Measurements from ENCODE around the gene INF2.

INF2 gene

DNA sequence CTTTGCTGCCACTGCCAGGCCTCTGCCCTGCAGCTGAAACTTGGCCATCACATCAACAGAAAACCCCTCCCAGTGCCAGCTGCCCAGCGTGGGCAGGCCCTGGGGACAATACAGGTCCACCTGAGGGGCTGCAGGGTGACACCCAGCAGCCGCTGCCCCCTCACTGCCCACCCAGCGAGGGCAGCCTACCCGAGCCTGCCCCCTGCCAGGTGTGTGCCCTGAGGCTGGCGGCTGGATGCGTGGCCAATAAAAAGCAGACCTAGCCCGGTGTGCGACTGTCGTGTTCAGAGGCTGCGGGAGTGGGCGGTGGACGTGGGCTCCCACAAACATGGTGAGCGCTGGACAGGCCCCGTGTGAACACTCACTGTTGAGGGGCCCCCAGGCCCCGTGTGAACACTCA, 29.9 kb downstream of the INF2 start:
- TF ChIP-seq, protein P1, sequence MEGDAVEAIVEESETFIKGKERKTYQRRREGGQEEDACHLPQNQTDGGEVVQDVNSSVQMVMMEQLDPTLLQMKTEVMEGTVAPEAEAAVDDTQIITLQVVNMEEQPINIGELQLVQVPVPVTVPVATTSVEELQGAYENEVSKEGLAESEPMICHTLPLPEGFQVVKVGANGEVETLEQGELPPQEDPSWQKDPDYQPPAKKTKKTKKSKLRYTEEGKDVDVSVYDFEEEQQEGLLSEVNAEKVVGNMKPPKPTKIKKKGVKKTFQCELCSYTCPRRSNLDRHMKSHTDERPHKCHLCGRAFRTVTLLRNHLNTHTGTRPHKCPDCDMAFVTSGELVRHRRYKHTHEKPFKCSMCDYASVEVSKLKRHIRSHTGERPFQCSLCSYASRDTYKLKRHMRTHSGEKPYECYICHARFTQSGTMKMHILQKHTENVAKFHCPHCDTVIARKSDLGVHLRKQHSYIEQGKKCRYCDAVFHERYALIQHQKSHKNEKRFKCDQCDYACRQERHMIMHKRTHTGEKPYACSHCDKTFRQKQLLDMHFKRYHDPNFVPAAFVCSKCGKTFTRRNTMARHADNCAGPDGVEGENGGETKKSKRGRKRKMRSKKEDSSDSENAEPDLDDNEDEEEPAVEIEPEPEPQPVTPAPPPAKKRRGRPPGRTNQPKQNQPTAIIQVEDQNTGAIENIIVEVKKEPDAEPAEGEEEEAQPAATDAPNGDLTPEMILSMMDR (conservative IDR thresholded peaks at IDR 0.05; ENCODE audit: low read depth, low read length) = no peak
- no peak overlapping the region for H3K4me3 ChIP-seq (ENCODE audit: low read length)
- no peak for DNase-seq (ENCODE audit: low read depth)

DNA sequence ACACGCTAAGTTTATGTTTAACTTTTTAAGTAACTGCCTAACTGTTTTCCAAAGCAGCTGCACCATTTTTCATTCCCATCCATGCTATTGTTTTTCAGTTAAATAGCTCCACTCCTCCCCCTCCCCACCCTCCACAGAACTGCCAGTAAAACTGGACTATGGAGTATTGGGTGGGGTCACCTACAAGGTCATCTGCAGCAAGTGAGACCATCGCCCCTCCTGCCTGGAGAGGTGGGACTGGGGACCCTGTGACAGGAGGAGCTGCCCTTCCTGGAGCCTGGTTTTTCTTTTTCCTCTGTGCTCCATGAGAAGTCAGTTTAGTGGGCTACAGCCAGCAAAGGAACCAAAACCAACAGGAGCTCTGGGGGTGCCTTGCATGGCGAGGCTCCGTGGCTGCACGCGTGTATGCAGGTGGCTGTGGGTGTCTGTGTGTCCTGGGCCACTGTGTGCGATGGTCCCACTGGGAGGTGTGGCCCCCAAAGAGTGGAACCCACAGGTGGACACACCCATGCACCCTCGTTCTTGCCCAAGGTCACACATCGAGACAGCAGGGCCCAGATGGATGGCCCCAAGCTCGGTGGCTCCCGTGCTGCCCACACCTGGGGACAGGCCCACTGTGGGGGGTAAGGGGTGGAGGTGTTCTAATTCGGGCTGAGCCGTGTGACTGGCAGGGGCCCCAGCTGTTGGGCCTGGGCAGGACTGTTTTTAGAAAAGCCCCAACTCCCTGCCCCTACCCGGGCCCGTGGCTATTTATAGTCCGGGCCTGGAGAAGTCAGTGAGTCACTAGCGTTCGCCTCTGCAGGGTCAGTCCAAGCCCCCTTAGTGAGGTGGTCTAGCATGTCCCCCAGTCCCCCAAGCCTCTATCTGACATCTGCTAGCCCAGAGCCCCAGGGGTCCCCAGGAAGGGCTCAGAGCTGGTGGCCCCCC, 32.4 kb downstream of the INF2 start:
- H3K4me3 ChIP-seq (ENCODE audit: low read length) = no peak overlapping the region
- TF ChIP-seq, protein P1 (conservative IDR thresholded peaks at IDR 0.05; ENCODE audit: low read depth, low read length) = no peak
- no peak for DNase-seq (ENCODE audit: low read depth)

DNA sequence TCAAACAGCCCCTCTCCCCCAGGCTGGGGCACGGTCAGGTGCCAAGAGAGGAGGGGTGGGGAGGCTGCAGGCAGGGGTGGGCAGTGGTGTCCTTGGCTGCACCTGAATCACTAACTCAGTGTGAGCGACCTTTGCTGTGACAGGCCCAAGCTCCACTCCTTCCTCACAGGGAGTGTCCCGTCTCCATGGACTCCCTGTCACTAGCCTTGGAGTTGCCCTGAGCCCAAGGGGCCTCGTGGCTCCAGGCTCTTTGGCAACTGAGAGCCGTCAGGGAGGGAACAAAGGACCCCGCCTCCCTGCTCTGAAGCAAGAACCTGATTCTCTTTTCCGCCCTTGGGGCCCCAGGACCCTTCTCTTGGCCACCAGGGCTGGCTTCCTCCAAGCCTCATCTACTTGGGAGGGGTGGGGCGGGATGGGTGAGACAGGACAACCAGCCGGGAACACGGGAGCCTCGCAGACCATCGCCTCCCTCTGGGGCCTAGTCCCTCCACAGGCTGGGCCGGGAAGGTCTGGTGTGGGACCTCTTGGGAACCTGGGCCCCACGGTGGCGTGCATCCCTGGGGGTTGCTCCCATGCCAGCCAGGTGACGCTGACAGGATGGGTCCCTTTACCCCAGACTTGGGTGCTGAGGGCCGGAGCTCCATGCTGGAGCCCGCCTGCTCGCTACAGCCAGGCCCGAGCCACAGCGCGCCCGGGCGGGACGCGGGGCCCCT, 33.7 kb downstream of the INF2 start:
- TF ChIP-seq, protein P1 (conservative IDR thresholded peaks at IDR 0.05; ENCODE audit: low read depth, low read length) = no peak
- H3K4me3 ChIP-seq (ENCODE audit: low read length) = no peak overlapping the region
- DNase-seq (ENCODE audit: low read depth) = no peak

DNA sequence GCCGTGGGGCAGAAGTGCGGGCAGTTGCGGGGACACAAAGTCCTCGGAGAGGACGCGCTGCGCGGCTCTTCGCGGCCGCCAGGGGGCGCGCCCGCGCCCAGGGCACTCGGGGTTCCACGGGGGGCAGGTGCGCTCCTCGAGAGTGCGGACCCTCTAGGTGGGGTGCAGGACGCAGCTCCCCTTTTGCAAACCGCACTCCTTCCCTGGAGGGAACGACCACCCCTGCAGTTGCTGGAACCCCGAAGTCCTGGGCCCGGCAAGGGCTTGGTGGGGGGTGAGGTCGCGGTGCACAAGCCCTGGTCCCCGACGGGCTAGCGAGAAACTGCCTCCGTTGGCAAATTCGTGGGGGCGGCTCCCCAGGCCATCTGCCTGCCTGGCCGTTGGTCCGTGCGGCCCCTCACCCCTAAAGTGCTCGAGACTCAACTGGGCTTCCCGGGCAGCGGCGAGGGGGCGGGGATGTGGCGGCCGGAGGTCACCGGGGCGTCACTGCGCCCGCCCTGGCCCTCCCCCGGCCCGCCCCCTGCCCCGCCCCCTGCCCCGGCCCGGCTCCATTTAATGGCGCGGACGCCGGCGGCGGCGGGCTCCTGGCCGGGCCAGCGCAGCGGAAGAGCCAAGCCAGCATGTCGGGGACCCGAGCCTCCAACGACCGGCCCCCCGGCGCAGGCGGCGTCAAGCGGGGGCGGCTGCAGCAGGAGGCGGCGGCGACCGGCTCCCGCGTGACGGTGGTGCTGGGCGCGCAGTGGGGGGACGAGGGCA, 34.4 kb downstream of the INF2 start, which contains the start of gene ADSS1:
TSS of gene ADSS1 (plus strand) at position 579 of the 756 bp plus-strand sequence. CDS start at position 621, 42 bp downstream.
- DNase-seq (ENCODE audit: low read depth) = no peak
- H3K4me3 ChIP-seq (ENCODE audit: low read length) = peak within 1 kb of the TSS; percentile 58
- TF ChIP-seq, protein P1 (conservative IDR thresholded peaks at IDR 0.05; ENCODE audit: low read depth, low read length) = peak; percentile 82

DNA sequence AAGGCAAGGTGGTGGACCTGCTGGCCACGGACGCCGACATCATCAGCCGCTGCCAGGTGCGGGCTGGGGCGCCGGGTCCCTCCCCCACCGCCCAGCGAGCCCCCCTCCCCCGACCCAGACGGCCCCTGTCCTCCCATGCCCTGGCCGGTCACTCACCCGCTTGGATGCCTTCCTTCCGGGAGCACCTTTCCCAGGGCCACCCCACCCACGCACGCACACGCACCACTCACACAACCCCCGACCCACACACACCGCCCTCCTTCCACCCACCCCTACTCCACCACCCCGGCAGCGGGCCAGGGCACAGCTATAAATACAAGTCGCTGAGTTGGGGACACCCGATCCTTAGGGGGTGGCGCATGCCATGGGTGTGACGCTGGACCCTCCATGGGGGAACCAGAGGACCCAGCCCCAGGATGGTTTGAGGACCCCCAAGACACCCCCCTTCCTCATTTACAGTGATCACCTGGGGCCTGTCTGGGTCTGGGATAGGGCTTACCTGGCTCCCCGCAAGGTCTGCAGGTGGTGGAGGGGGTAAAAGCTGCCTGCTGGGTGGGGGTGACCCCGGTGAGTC, 35.1 kb downstream of the INF2 start:
- no peak for DNase-seq (ENCODE audit: low read depth)
- TF ChIP-seq, protein P1 (conservative IDR thresholded peaks at IDR 0.05; ENCODE audit: low read depth, low read length) = no peak
- H3K4me3 ChIP-seq (ENCODE audit: low read length) = peak overlapping the region; percentile 58

DNA sequence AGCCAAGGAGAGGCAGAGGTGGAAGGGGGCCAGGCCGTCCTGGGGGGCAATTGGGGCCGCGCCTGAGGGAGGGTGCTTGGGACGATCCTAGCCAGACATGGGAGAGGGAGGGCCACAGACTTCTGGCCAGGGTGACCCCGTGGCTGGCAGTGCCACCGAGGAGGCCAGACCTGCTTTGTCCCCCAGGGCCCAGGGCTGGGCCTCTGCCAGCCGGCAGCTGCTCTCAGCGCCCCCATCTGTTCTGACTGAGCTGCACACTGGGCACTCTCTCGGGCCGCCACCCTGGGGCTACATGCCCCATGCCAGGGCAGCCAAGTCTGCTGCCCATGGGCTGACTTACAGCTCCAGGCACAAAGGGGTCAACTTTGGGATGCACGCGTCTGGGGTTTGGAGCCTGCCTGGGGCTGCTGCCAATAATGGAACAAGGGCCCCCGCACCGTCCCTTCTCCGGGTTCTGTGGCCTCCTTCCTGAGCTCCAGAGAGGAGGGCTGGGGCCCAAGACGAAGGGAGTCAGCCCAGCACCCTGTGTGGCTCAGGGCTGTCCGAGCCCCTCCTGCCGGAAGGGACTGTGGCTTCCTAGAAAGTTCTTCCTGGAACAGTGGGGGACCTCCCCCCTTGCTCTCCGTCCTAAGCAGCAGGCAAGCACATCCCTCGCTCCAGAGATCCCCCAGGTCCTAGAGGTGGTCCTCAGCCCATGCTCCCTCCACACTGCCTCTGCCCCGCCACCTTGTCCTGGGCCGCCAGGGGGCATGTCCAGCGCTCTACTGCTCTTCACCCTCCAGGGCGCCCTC, 35.8 kb downstream of the INF2 start:
- H3K4me3 ChIP-seq (ENCODE audit: low read length) = peak overlapping the region; percentile 58
- no peak for DNase-seq (ENCODE audit: low read depth)
- TF ChIP-seq, protein P1 (conservative IDR thresholded peaks at IDR 0.05; ENCODE audit: low read depth, low read length) = peak; percentile 52

Measured in retinal pigment epithelial cell (primary cell).